Ascending aorta (tissue), 2 donors: Measurements from ENCODE around the gene ZC3H11A. TPM values are rescaled to one million over a fixed set of nuclear protein-coding genes. Genes with fewer than 3 reads are reported as not detected.
A peak's percentile ranks its signal among the peaks of the same experiment; 100 is the strongest.
"Not testable (repeated sequence)": the region's sequence is repeated elsewhere in the genome, so short reads cannot be mapped to it uniquely, and the experiment has no call there.

Source experiments
- DNase-seq, 2 donors: peaks; one replicate each; pipeline ENCODE4 v3.0.0-alpha.2; 2019; ENCODE audit warnings: low spot score in 2 of 2
- H3K27ac ChIP-seq, 2 donors: fragments of 200-600 bp; sonication (generic); one replicate each; pipeline ENCODE4 v1.5.1; 2016 to 2017; ENCODE audit warnings: mild to moderate bottlenecking in 1 of 2
- H3K27me3 ChIP-seq: fragments of 200-600 bp; sonication (generic); one replicate; pipeline ENCODE4 v1.5.1; 2017
- H3K36me3 ChIP-seq, 2 donors: fragments of 200-600 bp; sonication (generic); one replicate each; pipeline ENCODE4 v1.5.1; 2016
- H3K4me1 ChIP-seq, 2 donors: fragments of 200-600 bp; sonication (generic); one replicate each; pipeline ENCODE4 v1.5.1; 2016 to 2017; ENCODE audit warnings: mild to moderate bottlenecking in 1 of 2
- H3K4me3 ChIP-seq, 2 donors: fragments of 200-600 bp; sonication (generic); one replicate each; pipeline ENCODE4 v1.5.1; 2016 to 2017; ENCODE audit warnings: mild to moderate bottlenecking in 1 of 2
- H3K9me3 ChIP-seq, 2 donors: fragments of 200-600 bp; sonication (generic); one replicate each; pipeline ENCODE4 v1.5.1; 2016
- CTCF ChIP-seq, 3 experiments: fragments of 200-600 bp in 2 of 3; fragments of 450-650 bp in 1 of 3; sonication (generic) in 2 of 3; IDR thresholded peaks; one replicate each; pipeline ENCODE4 v1.5.1; 2016 to 2019; ENCODE audit warnings: antibody characterized with exemption in 3 of 3, mild to moderate bottlenecking in 1 of 3, moderate library complexity in 1 of 3
- intact Hi-C: fragments of 100-400 bp; cut with DNase I; formaldehyde crosslinking; loops from one replicate; pipeline ENCODE4 v1.15.1; 2023
- total RNA-seq: library from RNA; depleted of rRNA; stranded (reverse); fragments of >200 nt; gene quantifications from one replicate; pipeline ENCODE4 v1.1.0, GENCODE V29; 2016

The ZC3H11A gene
- total RNA-seq, 1 donor from 2014 or later: 44.4 TPM

- Histone ChIP-seq H3K27me3 (no peaks in the 10 kb centered on the region), H3K36me3 (peaks cover 51 to 64% of the 10 kb centered on the region in 2 donors), H3K4me3 (no peak overlapping the region), H3K9me3 (no peaks in the 10 kb centered on the region), H3K27ac (no peak overlapping the region), H3K4me1 (no peaks in the 10 kb centered on the region)
- intact Hi-C loops: no loop called here
- TF ChIP-seq CTCF (IDR thresholded peaks at IDR 0.05): no peak
- DNase-seq: no peak
Measured at GRCh38 chr1:203823306-203823705, 27.9 kb downstream of the ZC3H11A start.

DNA sequence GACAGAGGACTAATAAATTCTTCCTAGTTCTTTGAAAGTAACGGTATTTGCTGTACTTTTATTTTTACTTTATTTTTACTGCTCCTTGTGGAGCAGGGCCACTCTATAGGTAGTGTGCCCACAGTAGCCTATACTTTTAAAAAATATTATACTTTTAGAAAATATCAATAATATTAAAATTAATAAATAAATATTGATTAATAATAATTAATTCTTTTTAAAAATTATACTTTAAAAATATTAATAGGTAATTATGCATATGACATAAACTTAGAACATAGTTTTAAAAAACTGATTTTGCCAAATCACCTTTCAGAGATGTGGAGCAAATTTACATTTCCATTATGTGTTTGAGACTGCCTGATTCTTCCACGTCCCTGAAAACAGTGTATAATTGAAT lies 30.8 kb downstream of the ZC3H11A start:
- Histone ChIP-seq H3K4me1 (peaks cover 3 to 15% of the 10 kb centered on the region in 2 donors), H3K36me3 (peaks cover 51 to 58% of the 10 kb centered on the region in 2 donors), H3K27ac (no peak overlapping the region), H3K4me3 (no peak overlapping the region), H3K27me3 (no peaks in the 10 kb centered on the region), H3K9me3 (no peaks in the 10 kb centered on the region)
- DNase-seq: no peak
- no peak for TF ChIP-seq CTCF (IDR thresholded peaks at IDR 0.05)
- intact Hi-C loops: no loop called here

- H3K36me3 ChIP-seq: peaks cover 52 to 59% of the 10 kb centered on the region in 2 donors
- no peaks in the 10 kb centered on the region for H3K27me3 ChIP-seq
- intact Hi-C loops: no loop called here
- no peak for DNase-seq
- no peak for TF ChIP-seq CTCF (IDR thresholded peaks at IDR 0.05)
- no peak overlapping the region for H3K4me3 ChIP-seq
- H3K4me1 ChIP-seq: peaks cover 3 to 15% of the 10 kb centered on the region in 2 donors
- H3K27ac ChIP-seq: peak overlapping the region; percentile 4 to 47
- H3K9me3 ChIP-seq: no peaks in the 10 kb centered on the region
Measured at GRCh38 chr1:203828002-203828401, 32.6 kb downstream of the ZC3H11A start.

DNA sequence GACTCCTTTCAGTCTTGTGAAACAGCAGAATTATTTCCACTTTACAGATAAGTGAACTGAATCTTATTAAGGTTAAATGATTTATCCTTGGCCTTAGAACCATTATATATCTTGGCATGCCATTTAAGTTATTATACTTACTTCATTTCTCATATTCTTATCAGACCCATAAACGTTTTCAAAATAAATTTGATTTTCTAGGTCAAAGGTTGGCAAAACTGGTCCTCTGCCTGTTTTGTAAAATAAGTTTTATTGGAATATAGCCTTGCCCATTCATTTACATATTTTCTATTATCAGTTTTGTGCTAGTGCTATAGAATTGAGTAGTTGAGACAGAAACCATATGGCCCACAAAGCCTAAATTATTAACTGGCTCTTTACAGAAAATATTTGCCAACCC lies 33.1 kb downstream of the ZC3H11A start:
- intact Hi-C loops: no loop called here
- no peak for DNase-seq
- Histone ChIP-seq H3K4me1 (peaks cover 3 to 15% of the 10 kb centered on the region in 2 donors), H3K27me3 (no peaks in the 10 kb centered on the region), H3K36me3 (peaks cover 52 to 61% of the 10 kb centered on the region in 2 donors), H3K4me3 (no peak overlapping the region), H3K9me3 (no peaks in the 10 kb centered on the region), H3K27ac (peak overlapping the region; percentile 4 to 42)
- no peak for TF ChIP-seq CTCF (IDR thresholded peaks at IDR 0.05)

DNA sequence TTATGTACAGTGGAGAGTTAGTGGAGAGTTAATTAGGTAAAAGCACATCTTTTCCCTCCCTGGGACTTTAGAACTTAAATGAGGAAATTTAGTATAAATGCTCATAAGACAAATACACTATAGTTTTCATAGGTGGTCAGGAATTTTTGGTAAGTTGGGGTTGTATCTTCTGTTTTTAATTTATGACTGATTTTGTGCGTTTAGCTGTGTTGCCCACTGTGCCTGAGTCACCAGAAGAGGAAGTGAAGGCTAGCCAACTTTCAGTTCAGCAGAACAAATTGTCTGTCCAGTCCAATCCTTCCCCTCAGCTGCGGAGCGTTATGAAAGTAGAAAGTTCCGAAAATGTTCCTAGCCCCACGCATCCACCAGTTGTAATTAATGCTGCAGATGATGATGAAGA lies 33.8 kb downstream of the ZC3H11A start:
- H3K4me3 ChIP-seq, H3K27me3 ChIP-seq, DNase-seq, intact Hi-C loops, H3K9me3 ChIP-seq: not testable (repeated sequence)
- Histone ChIP-seq H3K27ac (peak overlapping the region; percentile 4 to 42), H3K4me1 (peaks cover 3 to 15% of the 10 kb centered on the region in 2 donors), H3K36me3 (peaks cover 57 to 68% of the 10 kb centered on the region in 2 donors)

DNA sequence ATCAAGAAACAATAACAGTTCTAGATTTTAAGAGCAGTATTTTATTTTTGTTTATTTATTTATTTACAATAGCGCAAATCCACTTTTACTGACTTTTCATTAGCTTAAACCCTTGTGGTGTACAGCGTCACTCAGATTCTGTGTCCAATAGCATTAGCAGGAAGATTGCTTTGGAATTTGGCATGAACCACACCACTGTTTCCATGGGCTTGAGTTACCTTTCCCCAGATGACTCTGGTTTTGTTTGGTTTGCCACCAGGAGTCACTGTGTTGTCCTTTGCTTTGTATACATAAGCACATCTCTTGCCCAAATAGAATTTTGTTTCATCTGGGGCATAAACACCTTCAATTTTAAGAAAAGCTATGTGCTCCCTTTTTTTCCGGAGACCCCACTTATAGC lies 40.1 kb downstream of the ZC3H11A start:
- H3K27me3 ChIP-seq: no peaks in the 10 kb centered on the region
- DNase-seq: no peak
- no peaks in the 10 kb centered on the region for H3K9me3 ChIP-seq
- peaks cover 87 to 95% of the 10 kb centered on the region in 2 donors for H3K36me3 ChIP-seq
- H3K4me3 ChIP-seq: no peak overlapping the region
- intact Hi-C loops: no loop called here
- TF ChIP-seq CTCF (IDR thresholded peaks at IDR 0.05): no peak
- H3K4me1 ChIP-seq: peaks cover 0 to 7% of the 10 kb centered on the region in 2 donors
- no peak overlapping the region for H3K27ac ChIP-seq
